Endothelial cell of umbilical vein (primary cell): ENCODE measurements around the gene VANGL2. TPM values are rescaled to one million over a fixed set of nuclear protein-coding genes. Genes with fewer than 3 reads are reported as not detected.

Experiments used
- BruUV-seq: library from RNA; stranded (reverse); fragments of 400-500 nt; replicated peaks from 2 replicates; lab custom pipeline; 2021; lab: Mats Ljungman, UMichigan
- CTCF ChIA-PET: fragments of 300-600, 350-600 bp; sonication (Branson Sonifier 250); formaldehyde crosslinking; loops from one replicate; lab custom pipeline; 2021; ENCODE audit warnings: antibody characterized with exemption, inconsistent platforms; lab: Charles Lee
- POLR2A ChIA-PET: fragments of 300-600, 350-600 bp; sonication (Branson Sonifier 250); formaldehyde crosslinking; loops from one replicate; lab custom pipeline; 2021; ENCODE audit warnings: antibody characterized with exemption, inconsistent platforms; lab: Charles Lee
- DNase-seq: peaks from one replicate; pipeline ENCODE4 v3.0.0-alpha.2; 2011; ENCODE audit warnings: low read depth, low spot score
- FAIRE-seq: peaks from 2 replicates; lab custom pipeline; 2011; peaks lifted over from hg19 to GRCh38; lab: Jason Lieb, UNC
- H2AFZ ChIP-seq: 2 replicates; pipeline ENCODE4 v1.6.0; 2012; ENCODE audit warnings: low read depth, low read length, control low read depth, inconsistent platforms
- H3K27ac ChIP-seq: 2 replicates; pipeline ENCODE4 v1.5.1; 2011; ENCODE audit warnings: low read depth, mild to moderate bottlenecking, control low read depth, low read length, moderate library complexity; ENCODE audit not compliant: insufficient read depth
- H3K27me3 ChIP-seq, 2 experiments: 2 replicates each; pipeline versions ENCODE4 v1.6.0 to v1.6.1; 2011; ENCODE audit warnings: low read length in 2 of 2, mixed read lengths in 1 of 2; ENCODE audit not compliant: control insufficient read depth in 2 of 2, insufficient read depth in 2 of 2
- H3K36me3 ChIP-seq, 2 experiments: 2 replicates in 1 of 2; 3 replicates in 1 of 2; pipeline ENCODE4 v1.5.1; 2011; ENCODE audit warnings: low read length in 2 of 2, mild to moderate bottlenecking in 1 of 2, moderate library complexity in 1 of 2; ENCODE audit not compliant: control insufficient read depth in 2 of 2, insufficient read depth in 2 of 2; ENCODE audit errors: extremely low read depth in 1 of 2
- H3K4me1 ChIP-seq: 3 replicates; pipeline ENCODE4 v1.5.1; 2011; ENCODE audit warnings: mild to moderate bottlenecking, low read length; ENCODE audit not compliant: control insufficient read depth, insufficient read depth; ENCODE audit errors: extremely low read depth
- H3K4me2 ChIP-seq: 2 replicates; pipeline ENCODE4 v1.6.1; 2011; ENCODE audit warnings: low read length, control low read depth, mixed read lengths; ENCODE audit not compliant: insufficient read depth
- H3K4me3 ChIP-seq, 3 experiments: fragments of 200-600 bp in 1 of 3; sonication (generic), shearing (Covaris generic) in 1 of 3; replicated peaks in 1 of 3; 2 replicates each; pipeline ENCODE4 v1.5.1; 2011 to 2016; ENCODE audit warnings: control low read depth in 3 of 3, low read length in 3 of 3, mild to moderate bottlenecking in 2 of 3, inconsistent platforms in 1 of 3, low read depth in 1 of 3, moderate library complexity in 1 of 3; ENCODE audit not compliant: insufficient read depth in 1 of 3
- H3K79me2 ChIP-seq: 2 replicates; pipeline ENCODE4 v1.6.0; 2012; ENCODE audit warnings: low read length, inconsistent platforms; ENCODE audit not compliant: control insufficient read depth, insufficient read depth
- H3K9ac ChIP-seq: replicated peaks from 2 replicates; pipeline ENCODE3; 2011; ENCODE audit warnings: low read length, control low read depth; ENCODE audit not compliant: insufficient read depth; ENCODE audit errors: extremely low read depth
- H3K9me1 ChIP-seq: replicated peaks from 3 replicates; pipeline ENCODE4 v1.6.0; 2011; ENCODE audit warnings: mild to moderate bottlenecking, low read length; ENCODE audit not compliant: control insufficient read depth, insufficient read depth; ENCODE audit errors: extremely low read depth
- H3K9me3 ChIP-seq: replicated peaks from 2 replicates; pipeline ENCODE4 v1.5.1; 2012; ENCODE audit warnings: low read length, inconsistent platforms; ENCODE audit not compliant: control insufficient read depth, insufficient read depth
- H4K20me1 ChIP-seq: replicated peaks from 2 replicates; pipeline ENCODE3; 2011; ENCODE audit warnings: mild to moderate bottlenecking, low read length; ENCODE audit not compliant: control insufficient read depth, insufficient read depth; ENCODE audit errors: extremely low read depth
- CTCF ChIP-seq, 2 donors: IDR thresholded peaks; 1 replicate in 1 of 2; 2 replicates in 1 of 2; pipeline ENCODE4 v1.5.1; 2011; ENCODE audit warnings: low read length in 2 of 2, mild to moderate bottlenecking in 2 of 2, moderate library complexity in 2 of 2, control low read depth in 1 of 2, inconsistent platforms in 1 of 2, low read depth in 1 of 2; ENCODE audit not compliant: insufficient read depth in 1 of 2; ENCODE audit errors: extremely low read depth in 1 of 2
- EZH2 ChIP-seq: IDR thresholded peaks from 2 replicates; pipeline ENCODE4 v1.6.1; 2012; ENCODE audit warnings: borderline replicate concordance, low read depth, mild to moderate bottlenecking, moderate library complexity, low read length, inconsistent platforms; ENCODE audit not compliant: severe bottlenecking
- FOS ChIP-seq: IDR thresholded peaks from 2 replicates; pipeline ENCODE4 v1.6.1; 2011; ENCODE audit warnings: mild to moderate bottlenecking, low read length, moderate library complexity, borderline replicate concordance; ENCODE audit not compliant: insufficient read depth
- GATA2 ChIP-seq: IDR thresholded peaks from 2 replicates; pipeline ENCODE4 v1.7.0; 2011; ENCODE audit warnings: low read depth, mild to moderate bottlenecking, moderate library complexity, mixed read lengths, low read length; ENCODE audit not compliant: insufficient read length, insufficient read depth
- JUN ChIP-seq: IDR thresholded peaks from 2 replicates; pipeline ENCODE4 v1.6.1; 2011; ENCODE audit warnings: borderline replicate concordance, low read depth; ENCODE audit not compliant: insufficient read length, insufficient read depth
- MAX ChIP-seq: IDR thresholded peaks from 2 replicates; pipeline ENCODE4 v1.6.1; 2011; ENCODE audit not compliant: insufficient read depth, insufficient read length
- MYC ChIP-seq: IDR thresholded peaks from one replicate; pipeline ENCODE4 v1.6.1; 2011; ENCODE audit warnings: mild to moderate bottlenecking, low read depth, low read length
- POLR2A ChIP-seq: IDR thresholded peaks from 2 replicates; pipeline ENCODE4 v1.6.1; 2012; ENCODE audit warnings: low read depth, mild to moderate bottlenecking, control low read depth, low read length
- POLR2AphosphoS5 ChIP-seq: IDR thresholded peaks from 2 replicates; pipeline ENCODE4 v1.6.1; 2012; ENCODE audit warnings: low read depth, mild to moderate bottlenecking, control low read depth, low read length, moderate library complexity; ENCODE audit not compliant: insufficient read depth
- dilution Hi-C: fragments of 300-500 bp; cut with MboI; formaldehyde crosslinking; loops from one replicate; pipeline ENCODE4 v1.15.0; 2019; ENCODE audit warnings: low sequenced_read_pairs; ENCODE audit not compliant: extremely low pct_ligation_motif_present
- intact Hi-C: fragments of 100-400 bp; cut with micrococcal nuclease; formaldehyde crosslinking; loops from one replicate; pipeline ENCODE4 v1.10.0; 2022
- polyA plus RNA-seq, 4 experiments: library from polyadenylated mRNA; depleted of rRNA in 3 of 4; stranded (reverse) in 3 of 4; unstranded in 1 of 4; fragments of >200 nt; gene quantifications; 2 replicates each; pipeline versions ENCODE4 v1.2.1 to v1.2.3, GENCODE V29; 2011 to 2012; ENCODE audit warnings: missing spikeins in 1 of 4
- total RNA-seq: library from RNA; stranded (reverse); gene quantifications from 2 replicates; pipeline ENCODE4 v1.2.3, GENCODE V29; 2021

The VANGL2 gene
- total and polyA plus RNA-seq, 2 donors (not counting 3 experiments of a cell fraction or from before 2014, with no cell fraction given), result 0.01 TPM; not detected in 1

- dilution Hi-C loops (no loop called here), intact Hi-C loops (no loop called here)
- TF ChIP-seq FOS, result no peak
- TF ChIP-seq CTCF (IDR thresholded peaks at IDR 0.05; ENCODE audit: extremely low read depth in 1 of 2, insufficient read depth in 1 of 2, low read depth in 1 of 2, low read length in 2 of 2), result no peak
- Histone ChIP-seq H3K79me2 (no peaks in the 10 kb centered on the region), H3K4me2 (no peak overlapping the region), H3K9ac (no peak overlapping the region), H3K36me3 (no peaks in the 10 kb centered on the region), H4K20me1 (no peaks in the 10 kb centered on the region), H3K9me1 (no peaks in the 10 kb centered on the region), H3K27me3 (peaks cover 68 to 69% of the 10 kb centered on the region in 2 experiments), H2AFZ (no peak overlapping the region), H3K27ac (no peak overlapping the region), H3K4me1 (no peaks in the 10 kb centered on the region), H3K9me3 (no peaks in the 10 kb centered on the region), H3K4me3 (no peak overlapping the region)
- DNase-seq (no peak), FAIRE-seq (no peak)
- ChIA-PET POLR2A (interaction anchor here (0.6 kb wide), 1 partner anchor 43 kb away, joined by 6 read pairs; the partner anchor contains the start of gene NHLH1), CTCF (interaction anchor here (1.7 kb wide), 1 partner anchor 12 kb away, joined by 5 read pairs; no protein-coding TSS in a partner anchor)
- BruUV-seq, result no TSS peak
Observed at GRCh38 chr1:160409486-160409885, 9.1 kb downstream of the VANGL2 start.

GRCh38 chr1:160410406-160411005, 10.1 kb downstream of the VANGL2 start:
- Histone ChIP-seq H3K9me1 (no peaks in the 10 kb centered on the region), H3K9ac (no peak overlapping the region), H3K4me3 (no peak overlapping the region), H2AFZ (no peak overlapping the region), H3K4me2 (no peak overlapping the region), H3K4me1 (no peaks in the 10 kb centered on the region), H3K9me3 (no peaks in the 10 kb centered on the region), H4K20me1 (no peaks in the 10 kb centered on the region), H3K27ac (no peak overlapping the region), H3K27me3 (peaks cover 60 to 65% of the 10 kb centered on the region in 2 experiments), H3K79me2 (no peaks in the 10 kb centered on the region), H3K36me3 (no peaks in the 10 kb centered on the region)
- TF ChIP-seq FOS (no peak), CTCF (IDR thresholded peaks at IDR 0.05; ENCODE audit: extremely low read depth in 1 of 2, insufficient read depth in 1 of 2, low read depth in 1 of 2, low read length in 2 of 2) (no peak), POLR2AphosphoS5 (no peak), MYC (no peak), JUN (no peak), EZH2 (no peak), GATA2 (no peak), POLR2A (no peak), MAX (no peak)
- no TSS peak for BruUV-seq
- CTCF ChIA-PET, result interaction anchor here (1.2 kb wide), 1 partner anchor 325 kb away, joined by 4 read pairs; no protein-coding TSS in a partner anchor
- no peak for FAIRE-seq
- POLR2A ChIA-PET, result no interaction called here
- intact Hi-C loops (no loop called here), dilution Hi-C loops (no loop called here)
- DNase-seq, result no peak
